ENCODE measurements around the gene DSG4. TPM values are rescaled to one million over a fixed set of nuclear protein-coding genes. Genes with fewer than 3 reads are reported as not detected.

The DSG4 gene
- total RNA-seq, 1 donor from 2014 or later = not detected

- Mint-ChIP-seq H3K27ac (no peak overlapping the region), H3K4me3 (no peak overlapping the region), H3K9me3 (no peaks in the 10 kb centered on the region), H3K27me3 (ENCODE audit: insufficient read depth, low read depth) (peaks cover 2% of the 10 kb centered on the region), H3K36me3 (no peaks in the 10 kb centered on the region), H3K4me1 (no peaks in the 10 kb centered on the region)
- Histone ChIP-seq H2AFZ (replicated peaks) (no peak overlapping the region), H3K4me1 (no peaks in the 10 kb centered on the region), H3K27ac (no peak overlapping the region), H3K4me2 (no peak overlapping the region), H4K20me1 (ENCODE audit: low read depth) (no peaks in the 10 kb centered on the region), H3K9me3 (ENCODE audit: low read depth) (no peaks in the 10 kb centered on the region), H3K4me3 (no peak overlapping the region), H3K36me3 (no peaks in the 10 kb centered on the region), H3K79me2 (ENCODE audit: low read depth) (no peaks in the 10 kb centered on the region), H3F3A (ENCODE audit: low read depth) (no peaks in the 10 kb centered on the region), H3K9ac (no peak overlapping the region), H3K27me3 (no peaks in the 10 kb centered on the region)
- no peak for DNase-seq (ENCODE audit: low spot score)
- TF ChIP-seq EZH2 (IDR thresholded peaks at IDR 0.05) = no peak
- TF ChIP-seq, protein P1, sequence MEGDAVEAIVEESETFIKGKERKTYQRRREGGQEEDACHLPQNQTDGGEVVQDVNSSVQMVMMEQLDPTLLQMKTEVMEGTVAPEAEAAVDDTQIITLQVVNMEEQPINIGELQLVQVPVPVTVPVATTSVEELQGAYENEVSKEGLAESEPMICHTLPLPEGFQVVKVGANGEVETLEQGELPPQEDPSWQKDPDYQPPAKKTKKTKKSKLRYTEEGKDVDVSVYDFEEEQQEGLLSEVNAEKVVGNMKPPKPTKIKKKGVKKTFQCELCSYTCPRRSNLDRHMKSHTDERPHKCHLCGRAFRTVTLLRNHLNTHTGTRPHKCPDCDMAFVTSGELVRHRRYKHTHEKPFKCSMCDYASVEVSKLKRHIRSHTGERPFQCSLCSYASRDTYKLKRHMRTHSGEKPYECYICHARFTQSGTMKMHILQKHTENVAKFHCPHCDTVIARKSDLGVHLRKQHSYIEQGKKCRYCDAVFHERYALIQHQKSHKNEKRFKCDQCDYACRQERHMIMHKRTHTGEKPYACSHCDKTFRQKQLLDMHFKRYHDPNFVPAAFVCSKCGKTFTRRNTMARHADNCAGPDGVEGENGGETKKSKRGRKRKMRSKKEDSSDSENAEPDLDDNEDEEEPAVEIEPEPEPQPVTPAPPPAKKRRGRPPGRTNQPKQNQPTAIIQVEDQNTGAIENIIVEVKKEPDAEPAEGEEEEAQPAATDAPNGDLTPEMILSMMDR (IDR thresholded peaks at IDR 0.05) = no peak
- TF ChIP-seq EZH2phosphoT487 (IDR thresholded peaks at IDR 0.05) = no peak
Observed at GRCh38 chr18:31426021-31426420, 49.4 kb downstream of the DSG4 start.

- TF ChIP-seq EZH2phosphoT487 (IDR thresholded peaks at IDR 0.05) (no peak), EZH2 (IDR thresholded peaks at IDR 0.05) (no peak)
- TF ChIP-seq, protein P1 (IDR thresholded peaks at IDR 0.05) = no peak
- H2AFZ ChIP-seq (replicated peaks) = peak overlapping the region; percentile 61
- Mint-ChIP-seq H3K27ac (no peak overlapping the region), H3K36me3 (no peaks in the 10 kb centered on the region), H3K9me3 (no peaks in the 10 kb centered on the region), H3K27me3 (ENCODE audit: insufficient read depth, low read depth) (peaks cover 2% of the 10 kb centered on the region), H3K4me3 (no peak overlapping the region), H3K4me1 (no peaks in the 10 kb centered on the region)
- H3K27ac ChIP-seq = no peak overlapping the region
- no peaks in the 10 kb centered on the region for H3F3A ChIP-seq (ENCODE audit: low read depth)
- no peak overlapping the region for H3K4me3 ChIP-seq
- DNase-seq (ENCODE audit: low spot score) = no peak
- no peak overlapping the region for H3K4me2 ChIP-seq
- no peaks in the 10 kb centered on the region for H3K79me2 ChIP-seq (ENCODE audit: low read depth)
- H4K20me1 ChIP-seq (ENCODE audit: low read depth) = no peaks in the 10 kb centered on the region
- H3K36me3 ChIP-seq = no peaks in the 10 kb centered on the region
- H3K4me1 ChIP-seq = no peaks in the 10 kb centered on the region
- no peaks in the 10 kb centered on the region for H3K27me3 ChIP-seq
- no peak overlapping the region for H3K9ac ChIP-seq
- no peaks in the 10 kb centered on the region for H3K9me3 ChIP-seq (ENCODE audit: low read depth)
Observed at GRCh38 chr18:31426871-31427406, 50.4 kb downstream of the DSG4 start.

DNA sequence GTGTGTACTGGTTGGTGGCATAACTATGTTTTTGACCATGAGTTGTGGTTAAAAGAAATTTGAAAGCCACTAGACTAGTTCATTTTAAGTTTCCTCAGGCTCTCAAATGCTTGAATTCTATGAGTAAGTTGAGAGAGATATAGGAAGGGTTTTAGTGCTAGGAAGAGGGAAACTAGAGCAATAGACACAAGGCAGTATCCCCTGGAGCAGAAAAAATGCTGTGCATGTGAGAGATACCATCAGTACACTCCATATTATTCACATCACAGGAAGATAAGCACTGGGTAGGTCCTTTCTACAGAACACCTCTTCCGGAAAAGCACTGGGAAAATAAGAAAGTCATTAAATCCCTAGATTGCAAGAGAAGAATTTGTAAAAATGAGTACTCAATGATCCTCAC, 51.6 kb downstream of the DSG4 start:
- Histone ChIP-seq H3K4me2 (no peak overlapping the region), H3K4me3 (no peak overlapping the region), H3K9ac (no peak overlapping the region), H3K4me1 (no peaks in the 10 kb centered on the region), H3K36me3 (no peaks in the 10 kb centered on the region), H2AFZ (replicated peaks) (no peak overlapping the region), H3K27me3 (no peaks in the 10 kb centered on the region), H3F3A (ENCODE audit: low read depth) (no peaks in the 10 kb centered on the region), H3K79me2 (ENCODE audit: low read depth) (no peaks in the 10 kb centered on the region), H3K27ac (no peak overlapping the region), H4K20me1 (ENCODE audit: low read depth) (no peaks in the 10 kb centered on the region), H3K9me3 (ENCODE audit: low read depth) (no peaks in the 10 kb centered on the region)
- peaks cover 2% of the 10 kb centered on the region for H3K27me3 Mint-ChIP-seq (ENCODE audit: insufficient read depth, low read depth)
- H3K4me1 Mint-ChIP-seq = no peaks in the 10 kb centered on the region
- TF ChIP-seq EZH2 (IDR thresholded peaks at IDR 0.05) (no peak), EZH2phosphoT487 (IDR thresholded peaks at IDR 0.05) (no peak)
- TF ChIP-seq, protein P1 (IDR thresholded peaks at IDR 0.05) = no peak
- no peaks in the 10 kb centered on the region for H3K36me3 Mint-ChIP-seq
- H3K4me3 Mint-ChIP-seq = no peak overlapping the region
- H3K9me3 Mint-ChIP-seq = peaks cover 4% of the 10 kb centered on the region
- DNase-seq (ENCODE audit: low spot score) = no peak
- no peak overlapping the region for H3K27ac Mint-ChIP-seq
